ENCODE measurements around the gene ZNF160.
A peak's percentile ranks its signal among the peaks of the same experiment; 100 is the strongest.

Gene ZNF160

GRCh38 chr19:53019684-53020083 is 83.5 kb downstream of the ZNF160 start:
- peak; percentile 30 for TF ChIP-seq CTCF (IDR thresholded peaks at IDR 0.05; ENCODE audit: control insufficient read depth, insufficient read depth, low read depth, low read length, missing control alignments)
- no peak for DNase-seq (ENCODE audit: low read depth)
- H3K4me3 ChIP-seq (ENCODE audit: control insufficient read depth, low read depth, low read length): no peak overlapping the region
